GM23338 (cell line): Measurements from ENCODE around the gene RNF145.

Experiments
- EZH2phosphoT487 ChIP-seq: fragments of 200-600 bp; sonication (generic); IDR thresholded peaks from one replicate; pipeline ENCODE4 v1.8.1; 2018; ENCODE audit warnings: antibody characterized with exemption; ENCODE audit not compliant: unreplicated experiment
- JUNB ChIP-seq: IDR thresholded peaks from one replicate; pipeline ENCODE4 v1.6.1; 2016; ENCODE audit warnings: antibody characterized with exemption; ENCODE audit not compliant: unreplicated experiment
- NANOG ChIP-seq: IDR thresholded peaks from 2 replicates; pipeline ENCODE4 v1.6.1; 2016; ENCODE audit warnings: antibody characterized with exemption, borderline replicate concordance
- POLR2AphosphoS5 ChIP-seq: IDR thresholded peaks from 2 replicates; pipeline ENCODE4 v1.6.1; 2016; ENCODE audit warnings: antibody characterized with exemption, low read depth
- STAT1 ChIP-seq: IDR thresholded peaks from one replicate; pipeline ENCODE4 v1.6.1; 2016; ENCODE audit warnings: antibody characterized with exemption; ENCODE audit not compliant: unreplicated experiment
- TF ChIP-seq, protein P1 (sequence below), 2 experiments: fragments of 200-600 bp in 1 of 2; sonication (generic) in 1 of 2; conservative IDR thresholded peaks; 2 replicates each; pipeline versions ENCODE4 v1.5.1 to v1.6.1; 2016 to 2017; ENCODE audit warnings: antibody characterized with exemption in 2 of 2, low read depth in 2 of 2, mild to moderate bottlenecking in 2 of 2, moderate library complexity in 1 of 2

DNA sequence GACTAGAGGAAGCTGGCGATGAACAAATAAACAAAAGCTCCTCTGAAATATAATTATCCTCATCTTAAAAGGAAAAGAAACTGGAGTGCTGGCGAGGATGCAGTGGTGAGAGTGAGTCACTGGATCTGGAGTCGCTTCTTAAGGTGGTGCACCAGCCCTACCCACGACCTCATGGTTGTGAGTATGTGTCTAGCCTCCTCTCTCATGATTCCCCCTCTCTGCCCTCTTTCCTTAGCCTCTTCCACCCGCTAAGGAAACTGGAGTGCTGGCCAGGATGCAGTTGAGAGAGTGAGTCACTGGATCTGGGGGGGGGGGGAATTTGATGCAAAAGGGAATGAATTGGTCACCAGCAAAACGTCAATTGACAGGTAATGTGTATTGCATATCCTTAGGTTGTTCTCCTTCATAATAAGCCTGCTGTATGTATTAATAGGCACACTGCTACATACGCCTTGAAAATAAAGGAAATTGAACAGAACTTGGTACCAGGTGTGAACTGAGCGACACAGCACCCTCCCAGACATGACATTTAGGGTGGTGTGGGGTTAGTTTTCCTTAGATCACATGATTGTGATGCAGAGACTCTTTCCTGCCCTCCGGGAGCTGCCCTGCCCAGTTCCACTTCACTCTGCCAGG, 73.3 kb downstream of the RNF145 start:
- TF ChIP-seq, protein P1, sequence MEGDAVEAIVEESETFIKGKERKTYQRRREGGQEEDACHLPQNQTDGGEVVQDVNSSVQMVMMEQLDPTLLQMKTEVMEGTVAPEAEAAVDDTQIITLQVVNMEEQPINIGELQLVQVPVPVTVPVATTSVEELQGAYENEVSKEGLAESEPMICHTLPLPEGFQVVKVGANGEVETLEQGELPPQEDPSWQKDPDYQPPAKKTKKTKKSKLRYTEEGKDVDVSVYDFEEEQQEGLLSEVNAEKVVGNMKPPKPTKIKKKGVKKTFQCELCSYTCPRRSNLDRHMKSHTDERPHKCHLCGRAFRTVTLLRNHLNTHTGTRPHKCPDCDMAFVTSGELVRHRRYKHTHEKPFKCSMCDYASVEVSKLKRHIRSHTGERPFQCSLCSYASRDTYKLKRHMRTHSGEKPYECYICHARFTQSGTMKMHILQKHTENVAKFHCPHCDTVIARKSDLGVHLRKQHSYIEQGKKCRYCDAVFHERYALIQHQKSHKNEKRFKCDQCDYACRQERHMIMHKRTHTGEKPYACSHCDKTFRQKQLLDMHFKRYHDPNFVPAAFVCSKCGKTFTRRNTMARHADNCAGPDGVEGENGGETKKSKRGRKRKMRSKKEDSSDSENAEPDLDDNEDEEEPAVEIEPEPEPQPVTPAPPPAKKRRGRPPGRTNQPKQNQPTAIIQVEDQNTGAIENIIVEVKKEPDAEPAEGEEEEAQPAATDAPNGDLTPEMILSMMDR (conservative IDR thresholded peaks at IDR 0.05; ENCODE audit: low read depth in 2 of 2) = no peak
- no peak for TF ChIP-seq POLR2AphosphoS5
- no peak for TF ChIP-seq STAT1
- TF ChIP-seq EZH2phosphoT487 = no peak
- TF ChIP-seq JUNB = no peak
- no peak for TF ChIP-seq NANOG
